Ovary (tissue), 9 donors: ENCODE measurements around the gene TEDC2. TPM values are rescaled to one million over a fixed set of nuclear protein-coding genes. Genes with fewer than 3 reads are reported as not detected.

Source experiments
- DNase-seq, 5 donors: peaks; one replicate each; pipeline ENCODE4 v3.0.0-alpha.2; 2019 to 2020
- H3K27ac ChIP-seq, 2 donors: fragments of 200-600 bp; one replicate each; pipeline versions ENCODE4 v1.5.1 to v1.8.0; 2019 to 2022
- H3K27me3 ChIP-seq: fragments of 200-600 bp; one replicate; pipeline ENCODE4 v1.8.0; 2022
- H3K36me3 ChIP-seq: fragments of 200-600 bp; sonication (generic); one replicate; pipeline ENCODE4 v1.5.1; 2019
- H3K4me1 ChIP-seq: one replicate; pipeline ENCODE4 v1.8.1; 2013; ENCODE audit warnings: mild to moderate bottlenecking, moderate library complexity; ENCODE audit not compliant: insufficient read depth
- H3K4me3 ChIP-seq: fragments of 200-600 bp; sonication (generic); one replicate; pipeline ENCODE4 v1.5.1; 2017
- H3K9me3 ChIP-seq, 2 donors: fragments of 200-600 bp in 1 of 2; sonication (generic) in 1 of 2; one replicate each; pipeline versions ENCODE4 v1.5.1 to v1.8.1; 2013 to 2019; ENCODE audit warnings: mild to moderate bottlenecking in 1 of 2, moderate library complexity in 1 of 2
- CTCF ChIP-seq, 3 donors: fragments of 450-650 bp in 2 of 3; fragments of 200-600 bp in 1 of 3; IDR thresholded peaks; one replicate each; pipeline versions ENCODE4 v1.5.1 to v1.8.0; 2016 to 2022; ENCODE audit warnings: antibody characterized with exemption in 3 of 3, mild to moderate bottlenecking in 1 of 3
- EP300 ChIP-seq: sonication (generic); formaldehyde crosslinking; IDR thresholded peaks from one replicate; pipeline ENCODE4 v1.6.1; 2017; ENCODE audit warnings: antibody characterized with exemption
- POLR2A ChIP-seq: fragments of 450-650 bp; IDR thresholded peaks from one replicate; pipeline ENCODE4 v1.6.1; 2017; ENCODE audit warnings: antibody characterized with exemption, mild to moderate bottlenecking, moderate library complexity
- WGBS, 3 donors: extraction: QIAGEN DNeasy Blood & Tissue Kit in 1 of 3; methylation state at CpG; one replicate each; pipeline versions ENCODE4 v1.1.5 to v1.1.7; 2013 to 2017; 5-methylcytosine and 5-hydroxymethylcytosine counted together
- intact Hi-C, 4 donors: fragments of 100-400 bp; cut with DNase I; formaldehyde crosslinking; loops; one replicate each; pipeline versions ENCODE4 v1.11.0 to v1.15.1; 2022 to 2023
- polyA plus RNA-seq, 2 donors: library from polyadenylated mRNA; stranded (reverse); fragments of 200-250 nt in 1 of 2; fragments of 350-450 nt in 1 of 2; fragmentation: Illumina TruSeq in 1 of 2; extraction: RNeasy Lipid Tissue Mini Kit (QIAGEN cat#74804) in 1 of 2; gene quantifications; one replicate each; pipeline ENCODE4 v1.2.3, GENCODE V29; 2013 to 2014
- total RNA-seq, 7 donors: library from RNA; depleted of rRNA in 2 of 7; stranded (reverse); fragments of >200 nt in 2 of 7; fragmentation: NEBNext Ultra II Directional in 3 of 7; extraction: Animal tissue kit (Norgen Biotek cat#: 25700) in 3 of 7; gene quantifications; one replicate each; pipeline versions ENCODE4 v1.1.0 to v1.2.4, GENCODE V29; 2016 to 2023
- donor health status: DM: no; HTN: no; CAD: no; lungs with moderate emphysema.
- donor health status: DM: no; HTN: no; CAD: no.
- donor health status: Bipolar disorder and iron deficiency.
- donor health status: DM: yes; HTN: yes; CAD: no.
- donor health status: DM: no; HTN: no; CAD: no.
- donor health status: DM: yes; HTN: yes; CAD: no.

The TEDC2 gene
- total and polyA plus RNA-seq, 9 donors: 0.38 to 2.0 (median 1.3) TPM; not detected in 3

GRCh38 chr16:2487517-2487842 is 27.6 kb downstream of the TEDC2 start:
- intact Hi-C loops: no loop called here
- H3K27ac ChIP-seq: no peak overlapping the region
- TF ChIP-seq CTCF (IDR thresholded peaks at IDR 0.05) (no peak), EP300 (no peak), POLR2A (no peak)
- no peak overlapping the region for H3K4me3 ChIP-seq
- no peaks in the 10 kb centered on the region for H3K27me3 ChIP-seq
- WGBS, 3 donors: 57 to 72% (median 69%) methylated on average over 8 of the region's 8 CpGs
- H3K9me3 ChIP-seq: no peaks in the 10 kb centered on the region
- DNase-seq: no peak
- peaks cover 14% of the 10 kb centered on the region for H3K4me1 ChIP-seq
- no peaks in the 10 kb centered on the region for H3K36me3 ChIP-seq

GRCh38 chr16:2487903-2488531 is 28.1 kb downstream of the TEDC2 start:
- H3K36me3 ChIP-seq: no peaks in the 10 kb centered on the region
- H3K4me1 ChIP-seq: peaks cover 9% of the 10 kb centered on the region
- no peak overlapping the region for H3K4me3 ChIP-seq
- no peaks in the 10 kb centered on the region for H3K27me3 ChIP-seq
- no peak for DNase-seq
- intact Hi-C loops: no loop called here
- 82 to 83% (median 83%) methylated on average over 14 to 15 of the region's 15 CpGs for WGBS, 3 donors
- TF ChIP-seq EP300: no peak
- TF ChIP-seq POLR2A: no peak
- TF ChIP-seq CTCF (IDR thresholded peaks at IDR 0.05): no peak
- H3K9me3 ChIP-seq: no peaks in the 10 kb centered on the region
- no peak overlapping the region for H3K27ac ChIP-seq

- H3K4me3 ChIP-seq: no peak overlapping the region
- no peak for DNase-seq
- TF ChIP-seq CTCF (IDR thresholded peaks at IDR 0.05): no peak
- no peak for TF ChIP-seq EP300
- TF ChIP-seq POLR2A: no peak
- WGBS, 3 donors: 91 to 93% (median 92%) methylated on average over 16 of the region's 16 CpGs
- no peaks in the 10 kb centered on the region for H3K4me1 ChIP-seq
- H3K36me3 ChIP-seq: no peaks in the 10 kb centered on the region
- no peaks in the 10 kb centered on the region for H3K27me3 ChIP-seq
- intact Hi-C loops: no loop called here
- H3K27ac ChIP-seq: no peak overlapping the region
- H3K9me3 ChIP-seq: no peaks in the 10 kb centered on the region
These were observed 29.7 kb downstream of the TEDC2 start for GRCh38 chr16:2489581-2489980.

- no peaks in the 10 kb centered on the region for H3K4me1 ChIP-seq
- intact Hi-C loops: no loop called here
- no peak overlapping the region for H3K4me3 ChIP-seq
- H3K27ac ChIP-seq: no peak overlapping the region
- no peaks in the 10 kb centered on the region for H3K9me3 ChIP-seq
- H3K36me3 ChIP-seq: no peaks in the 10 kb centered on the region
- H3K27me3 ChIP-seq: no peaks in the 10 kb centered on the region
- TF ChIP-seq EP300 (no peak), POLR2A (no peak), CTCF (IDR thresholded peaks at IDR 0.05) (no peak)
- no peak for DNase-seq
- WGBS, 3 donors: 89 to 91% (median 89%) methylated on average over 22 to 23 of the region's 23 CpGs
These were observed 30.5 kb downstream of the TEDC2 start for GRCh38 chr16:2490190-2491105.
